NCI-H1417 treated with DMSO at 0.1 percent for 48 hours (cell line): Measurements from ENCODE around the gene CCDC63.

Experiments
- DNase-seq: peaks from one replicate; lab custom pipeline; 2025; lab: John Stamatoyannopoulos, UW

CCDC63 gene

GRCh38 chr12:110885152-110885840, 38.5 kb downstream of the CCDC63 start:
- no peak for DNase-seq

- no peak for DNase-seq
These were observed 41.6 kb downstream of the CCDC63 start for GRCh38 chr12:110888256-110888991.

- no peak for DNase-seq
These were observed 42.6 kb downstream of the CCDC63 start for GRCh38 chr12:110889361-110889760.

GRCh38 chr12:110893956-110894355, 47.2 kb downstream of the CCDC63 start:
- DNase-seq = no peak

- DNase-seq = no peak
These were observed 49.8 kb downstream of the CCDC63 start for GRCh38 chr12:110896559-110896958.

GRCh38 chr12:110901401-110901800, 54.6 kb downstream of the CCDC63 start:
- no peak for DNase-seq

GRCh38 chr12:110903511-110903910, 56.7 kb downstream of the CCDC63 start:
- no peak for DNase-seq

- DNase-seq = no peak
These were observed 59.3 kb downstream of the CCDC63 start for GRCh38 chr12:110906083-110906482.

GRCh38 chr12:110906516-110906915, 59.7 kb downstream of the CCDC63 start:
- DNase-seq = no peak

GRCh38 chr12:110906985-110907384, 60.2 kb downstream of the CCDC63 start:
- no peak for DNase-seq

GRCh38 chr12:110907583-110907982, 60.8 kb downstream of the CCDC63 start:
- DNase-seq = no peak

- DNase-seq = no peak
These were observed 61.8 kb downstream of the CCDC63 start for GRCh38 chr12:110908377-110909152.

GRCh38 chr12:110912263-110912662, 65.5 kb downstream of the CCDC63 start:
- no peak for DNase-seq

GRCh38 chr12:110913119-110914056, 66.6 kb downstream of the CCDC63 start:
- no peak for DNase-seq

- DNase-seq = no peak
These were observed 69.6 kb downstream of the CCDC63 start for GRCh38 chr12:110916295-110916875.

- no peak for DNase-seq
These were observed 70.7 kb downstream of the CCDC63 start for GRCh38 chr12:110917467-110917866.

- no peak for DNase-seq
These were observed 71.2 kb downstream of the CCDC63 start for GRCh38 chr12:110917961-110918360.

GRCh38 chr12:110919720-110920119, 72.9 kb downstream of the CCDC63 start:
- DNase-seq = no peak

- DNase-seq = no peak
These were observed 73.6 kb downstream of the CCDC63 start, which contains the start of gene MYL2 for GRCh38 chr12:110920324-110920910. Gene MYL2 (minus strand): TSS chr12:110920579. CDS start chr12:110920529, 50 bp downstream.

GRCh38 chr12:110921262-110921661, 74.5 kb downstream of the CCDC63 start:
- DNase-seq = no peak

GRCh38 chr12:110922652-110923051, 75.9 kb downstream of the CCDC63 start:
- no peak for DNase-seq
